ENCODE data around the gene RHBDL1. TPM values are rescaled to one million over a fixed set of nuclear protein-coding genes. Genes with fewer than 3 reads are reported as not detected.
"Not testable (repeated sequence)": the region's sequence is repeated elsewhere in the genome, so short reads cannot be mapped to it uniquely, and the experiment has no call there.

Gene RHBDL1
- polyA plus RNA-seq, 1 donor, result 1.8 TPM

- no peak for DNase-seq
Measured at GRCh38 chr16:708019-708418, 32.5 kb downstream of the RHBDL1 start.

GRCh38 chr16:708959-709358 is 33.5 kb downstream of the RHBDL1 start:
- no peak for DNase-seq

GRCh38 chr16:709566-710499 is 34.4 kb downstream of the RHBDL1 start:
- DNase-seq, result no peak

DNA sequence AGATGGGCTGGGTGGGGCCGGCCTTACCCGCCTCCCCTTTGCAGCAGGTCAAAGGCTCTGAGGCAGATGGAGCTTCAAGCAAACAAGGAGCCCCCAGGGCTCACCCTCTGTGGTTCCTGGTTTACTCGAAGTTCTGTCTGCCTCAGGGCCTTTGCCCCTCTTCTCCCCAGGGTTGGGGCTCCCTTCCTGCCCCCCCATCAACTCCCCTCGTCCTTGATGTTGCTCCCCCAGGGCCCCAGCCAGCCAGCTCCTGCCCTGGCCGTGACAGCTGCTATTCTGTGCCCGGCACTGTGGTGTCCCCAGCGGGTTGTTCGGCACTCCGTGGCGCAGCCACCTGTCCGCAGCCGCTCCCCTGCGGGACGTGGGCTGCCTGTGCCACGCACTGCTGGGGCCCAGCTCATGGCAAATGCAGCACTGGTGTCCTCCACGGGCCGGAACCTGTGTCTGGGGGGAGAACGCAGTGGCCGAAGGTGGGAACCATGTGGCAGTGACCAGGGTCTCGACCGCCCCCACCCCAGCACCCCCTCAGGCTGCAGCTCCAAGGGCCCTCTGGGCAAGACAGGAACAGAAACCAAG is 35.1 kb downstream of the RHBDL1 start:
- DNase-seq, result no peak

- DNase-seq, result no peak
Measured at GRCh38 chr16:711084-711483, 35.6 kb downstream of the RHBDL1 start.

- DNase-seq, result peak; percentile 79
Measured at GRCh38 chr16:711548-712320, 36.3 kb downstream of the RHBDL1 start.

GRCh38 chr16:712740-713250 is 37.3 kb downstream of the RHBDL1 start:
- DNase-seq, result not testable (repeated sequence)

- DNase-seq, result no peak
Measured at GRCh38 chr16:714079-714478, 38.6 kb downstream of the RHBDL1 start.

DNA sequence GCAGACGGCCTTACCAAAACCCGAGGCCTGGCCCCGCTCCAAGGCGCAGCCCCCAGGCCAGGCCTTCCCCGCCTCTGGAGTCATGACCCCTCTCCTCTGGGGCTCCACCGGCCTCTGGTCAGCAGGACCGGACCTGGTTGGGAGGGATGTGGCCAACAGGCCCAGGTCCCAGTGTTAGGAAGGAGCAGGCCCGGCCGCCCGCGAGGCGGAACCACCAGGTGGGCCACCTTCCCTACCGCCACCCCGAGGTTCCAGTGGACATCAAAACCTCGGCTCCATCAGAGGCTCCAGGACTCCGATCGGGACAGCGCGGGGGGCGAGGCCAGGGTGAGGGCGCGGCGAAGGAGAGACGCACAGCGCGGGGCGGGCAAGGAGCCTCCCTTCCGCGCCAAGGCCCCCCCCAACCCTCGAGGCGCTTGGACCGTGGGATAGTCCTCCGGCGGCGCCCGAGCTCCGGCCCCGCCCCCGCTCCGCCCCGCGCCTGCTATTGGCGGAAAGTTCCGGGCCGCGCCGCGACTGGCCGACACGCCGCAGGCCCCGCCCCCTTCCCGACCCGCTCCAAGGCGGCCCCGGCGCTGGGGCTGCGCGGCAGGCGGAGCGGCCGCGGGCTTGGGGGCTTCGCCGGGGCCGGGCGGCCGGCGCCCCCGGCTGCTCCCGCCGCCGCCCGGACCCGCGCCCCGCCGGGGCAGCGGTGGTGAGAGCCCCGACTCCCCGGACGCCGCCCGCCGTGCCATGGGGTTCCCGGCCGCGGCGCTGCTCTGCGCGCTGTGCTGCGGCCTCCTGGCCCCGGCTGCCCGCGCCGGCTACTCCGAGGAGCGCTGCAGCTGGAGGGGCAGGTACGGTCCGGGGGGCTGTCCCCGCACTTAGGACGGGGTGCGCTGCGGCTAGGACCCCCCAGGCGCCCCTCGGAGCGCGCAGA is 39.3 kb downstream of the RHBDL1 start, which contains the start of gene METRN:
METRN (plus strand) TSS at position 561 of the 919 bp plus-strand sequence; CDS start at position 733, 172 bp downstream.
- DNase-seq, result peak; percentile 94

DNA sequence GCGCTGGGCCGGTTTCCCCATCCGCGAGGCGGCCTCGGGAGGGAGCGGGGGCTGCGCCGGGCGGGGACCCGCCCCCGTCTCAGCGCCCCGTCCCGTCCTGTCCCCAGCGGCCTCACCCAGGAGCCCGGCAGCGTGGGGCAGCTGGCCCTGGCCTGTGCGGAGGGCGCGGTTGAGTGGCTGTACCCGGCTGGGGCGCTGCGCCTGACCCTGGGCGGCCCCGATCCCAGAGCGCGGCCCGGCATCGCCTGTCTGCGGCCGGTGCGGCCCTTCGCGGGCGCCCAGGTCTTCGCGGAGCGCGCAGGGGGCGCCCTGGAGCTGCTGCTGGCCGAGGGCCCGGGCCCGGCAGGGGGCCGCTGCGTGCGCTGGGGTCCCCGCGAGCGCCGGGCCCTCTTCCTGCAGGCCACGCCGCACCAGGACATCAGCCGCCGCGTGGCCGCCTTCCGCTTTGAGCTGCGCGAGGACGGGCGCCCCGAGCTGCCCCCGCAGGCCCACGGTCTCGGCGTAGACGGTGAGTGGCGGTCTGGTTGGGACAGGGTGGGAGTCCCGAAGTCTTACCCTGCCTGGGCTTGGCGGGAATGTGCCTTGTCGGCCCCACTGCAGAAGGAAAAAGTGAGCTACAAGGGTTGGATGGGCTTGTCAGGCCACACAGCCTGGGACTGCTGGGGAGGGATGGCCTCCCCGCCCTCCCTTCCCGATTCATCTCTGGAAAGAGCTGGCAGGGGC is 40.2 kb downstream of the RHBDL1 start:
- DNase-seq, result no peak

DNA sequence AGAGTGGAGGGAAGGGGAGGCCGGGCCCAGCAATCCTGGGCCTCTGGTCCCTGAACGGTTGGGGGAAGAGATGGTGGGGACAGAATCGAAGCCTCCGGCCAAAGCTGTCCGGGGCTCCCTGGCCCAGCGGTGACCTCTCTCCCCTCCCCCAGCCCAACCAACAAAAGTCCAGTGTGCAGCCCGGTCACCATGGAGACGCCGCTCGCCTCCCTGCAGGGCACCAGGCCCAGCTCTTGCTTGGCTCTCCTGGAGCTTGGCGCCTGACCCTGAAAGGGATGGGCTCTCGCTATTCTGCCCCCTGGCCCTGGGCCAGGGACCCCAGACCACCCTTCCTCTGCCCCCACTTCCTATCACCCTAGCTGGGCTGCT is 40.7 kb downstream of the RHBDL1 start:
- no peak for DNase-seq

- no peak for DNase-seq
Measured at GRCh38 chr16:716768-717325, 41.4 kb downstream of the RHBDL1 start.

- DNase-seq, result no peak
Measured at GRCh38 chr16:717450-718245, 42.2 kb downstream of the RHBDL1 start.

- no peak for DNase-seq
Measured at GRCh38 chr16:718389-718788, 42.9 kb downstream of the RHBDL1 start.

DNA sequence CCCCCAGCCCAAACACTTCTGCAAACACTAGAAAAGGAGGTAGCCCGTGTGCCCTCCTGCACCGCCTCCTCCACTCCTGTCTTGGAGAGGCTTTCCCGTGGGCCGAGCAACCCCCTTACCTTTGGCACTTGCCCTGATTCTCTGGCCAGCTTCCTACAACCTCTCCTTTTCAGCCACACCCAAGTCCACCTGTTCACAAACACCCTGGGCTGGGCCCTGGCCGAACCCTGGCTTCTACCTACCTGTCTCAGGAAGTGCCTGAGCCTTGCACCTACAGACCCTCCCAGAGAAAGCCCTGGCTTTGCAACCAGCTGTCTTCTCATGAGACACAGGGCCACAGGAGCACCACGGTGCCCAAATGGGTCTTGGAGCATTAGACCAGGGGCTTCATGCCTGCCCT is 43.5 kb downstream of the RHBDL1 start:
- no peak for DNase-seq

DNA sequence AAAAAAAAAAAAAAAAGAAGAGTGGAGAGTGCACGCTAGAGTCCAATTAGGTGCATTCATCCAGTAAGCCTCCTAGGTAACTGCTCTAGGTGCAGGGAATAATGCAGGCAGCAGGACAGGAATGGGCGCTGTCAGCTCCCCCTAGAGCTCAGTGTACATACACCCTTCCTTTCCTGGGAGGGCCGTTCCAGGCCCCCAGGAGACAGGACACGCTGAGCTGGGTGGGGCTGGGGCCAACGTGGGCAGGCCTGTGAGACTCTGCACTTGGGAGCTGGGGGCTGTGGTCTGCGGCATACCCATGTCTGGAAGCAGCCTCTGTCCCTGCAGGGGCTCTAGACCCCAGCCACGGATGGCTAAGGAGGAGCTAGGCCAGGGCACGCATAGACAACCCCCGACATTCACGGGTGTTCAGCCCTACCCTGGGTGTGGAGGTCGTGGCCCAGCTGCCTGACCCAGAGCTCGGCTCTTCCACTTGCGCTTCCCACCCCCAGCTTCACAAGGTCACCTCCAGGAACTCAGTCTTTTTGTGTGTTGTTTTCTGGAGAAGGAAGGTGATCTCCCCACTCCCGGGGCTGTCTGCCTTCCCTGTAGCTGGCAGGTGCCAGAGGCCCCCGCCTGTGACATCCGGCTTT is 44.5 kb downstream of the RHBDL1 start:
- DNase-seq, result no peak

DNA sequence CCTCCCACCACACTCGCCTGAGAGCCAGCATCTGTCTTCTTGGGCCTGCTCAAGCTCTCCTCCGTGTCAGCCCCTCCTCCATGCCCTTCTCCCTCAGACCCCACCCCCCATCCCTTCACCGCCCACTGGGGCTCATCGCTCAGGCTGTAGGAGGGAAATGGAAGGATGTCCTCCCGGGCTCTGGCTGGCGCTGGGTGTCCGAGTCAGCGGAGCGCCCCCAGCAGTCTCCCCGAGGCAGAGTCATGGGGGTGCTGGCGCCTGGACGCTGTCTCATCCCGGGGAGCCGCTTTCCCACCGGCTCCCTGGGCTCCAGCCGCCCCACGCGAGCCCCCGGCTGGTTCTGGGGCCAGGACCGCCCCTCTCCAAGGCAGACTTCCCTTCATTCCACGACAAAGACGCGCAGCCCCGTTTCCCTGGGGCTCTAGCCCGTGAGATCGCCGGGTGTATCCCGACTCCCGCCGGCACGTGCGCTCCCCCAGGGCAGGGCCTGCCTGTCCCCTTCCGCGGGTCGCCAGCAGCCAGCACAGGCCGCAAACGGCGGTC is 45.0 kb downstream of the RHBDL1 start:
- DNase-seq, result peak; percentile 74

DNA sequence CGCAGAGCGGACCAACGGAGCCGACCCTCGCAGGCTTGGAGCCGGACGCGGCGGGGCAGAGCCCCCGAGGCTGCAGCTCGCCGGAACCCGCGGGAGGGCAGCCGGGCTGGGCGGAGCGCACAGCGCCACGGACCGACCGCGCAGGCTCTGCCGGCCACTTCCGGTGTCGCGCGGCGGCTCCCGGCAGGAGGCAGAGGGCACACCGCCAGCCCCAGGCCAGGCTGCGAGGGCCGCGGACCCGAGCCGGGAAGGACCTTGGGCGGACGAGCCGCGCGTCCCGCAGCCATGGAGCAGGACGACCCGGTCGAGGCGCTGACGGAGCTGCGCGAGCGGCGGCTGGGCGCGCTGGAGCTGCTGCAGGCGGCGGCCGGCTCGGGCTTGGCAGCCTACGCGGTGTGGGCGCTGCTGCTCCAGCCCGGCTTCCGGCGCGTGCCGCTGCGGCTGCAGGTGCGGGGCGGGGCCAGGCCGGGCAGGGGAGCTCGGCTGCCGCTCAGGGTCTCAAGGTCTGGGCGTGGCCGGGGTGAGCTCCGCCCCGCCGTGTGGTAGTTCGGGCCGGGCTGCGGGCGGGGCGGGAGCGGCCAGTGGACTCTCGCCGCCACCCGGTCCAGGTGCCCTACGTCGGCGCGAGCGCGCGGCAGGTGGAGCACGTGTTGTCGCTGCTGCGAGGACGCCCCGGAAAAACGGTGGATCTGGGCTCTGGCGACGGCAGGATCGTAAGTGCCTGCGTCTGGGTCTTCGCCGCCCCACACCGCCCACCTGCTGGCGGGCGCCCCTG is 45.7 kb downstream of the RHBDL1 start, which contains the start of gene ANTKMT:
ANTKMT (plus strand) TSS at position 157 of the 775 bp plus-strand sequence; CDS start at position 286, 129 bp downstream.
- peak; percentile 81 for DNase-seq

All from hindlimb muscle (tissue), 1 donor.